ENCODE measurements around the gene PPP6R3.

DNA sequence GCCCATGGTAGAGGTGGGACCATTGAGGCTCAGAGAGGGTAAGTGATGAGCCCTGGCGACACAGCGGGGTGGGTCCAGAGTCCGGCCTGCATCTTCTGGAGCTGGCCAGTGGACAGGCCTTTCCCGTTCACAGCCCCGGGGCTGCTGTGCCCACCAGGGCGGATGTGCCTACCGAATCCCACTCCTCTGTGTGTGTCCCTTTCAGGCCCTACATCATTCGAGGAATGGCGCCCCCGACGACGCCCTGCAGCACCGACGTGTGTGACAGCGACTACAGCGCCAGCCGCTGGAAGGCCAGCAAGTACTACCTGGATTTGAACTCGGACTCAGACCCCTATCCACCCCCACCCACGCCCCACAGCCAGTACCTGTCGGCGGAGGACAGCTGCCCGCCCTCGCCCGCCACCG, 11.9 kb upstream of the PPP6R3 start:
- TF ChIP-seq GATA2 (IDR thresholded peaks at IDR 0.05; ENCODE audit: low read depth, low read length) (no peak), GATA3 (IDR thresholded peaks at IDR 0.05; ENCODE audit: low read depth, low read length) (no peak)

Measured in SH-SY5Y (cell line).